ENCODE measurements around the gene VPS45.

DNA sequence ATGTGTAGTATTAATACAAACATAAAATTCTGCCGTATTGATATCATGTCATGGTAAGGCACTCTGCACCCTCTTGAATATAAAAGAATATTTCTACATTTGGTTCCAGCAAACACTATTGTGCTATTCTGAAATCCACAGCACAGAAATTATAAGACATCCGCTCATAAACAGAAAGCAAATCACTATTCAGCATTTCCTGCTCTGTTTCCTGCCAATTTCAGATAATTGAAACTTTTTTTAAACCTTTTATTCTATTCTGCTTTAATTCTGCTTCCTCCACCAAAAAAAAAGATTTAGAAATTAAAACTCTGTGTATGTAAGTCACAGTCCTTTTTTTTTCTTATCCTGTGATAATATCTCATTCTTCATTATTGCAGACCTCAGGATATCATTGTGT lies 42.5 kb downstream of the VPS45 start:
- TF ChIP-seq POLR2A (IDR thresholded peaks at IDR 0.05; ENCODE audit: low read depth, low read length): no peak
- TF ChIP-seq POLR2AphosphoS5 (IDR thresholded peaks at IDR 0.05; ENCODE audit: low read depth, low read length): no peak
- no peak for TF ChIP-seq POU2F2 (IDR thresholded peaks at IDR 0.05; ENCODE audit: low read depth, low read length)
- no peak for TF ChIP-seq SPI1 (IDR thresholded peaks at IDR 0.05; ENCODE audit: low read depth, low read length)

All from GM12891 (cell line).